ENCODE data around the gene PDXP.

DNA sequence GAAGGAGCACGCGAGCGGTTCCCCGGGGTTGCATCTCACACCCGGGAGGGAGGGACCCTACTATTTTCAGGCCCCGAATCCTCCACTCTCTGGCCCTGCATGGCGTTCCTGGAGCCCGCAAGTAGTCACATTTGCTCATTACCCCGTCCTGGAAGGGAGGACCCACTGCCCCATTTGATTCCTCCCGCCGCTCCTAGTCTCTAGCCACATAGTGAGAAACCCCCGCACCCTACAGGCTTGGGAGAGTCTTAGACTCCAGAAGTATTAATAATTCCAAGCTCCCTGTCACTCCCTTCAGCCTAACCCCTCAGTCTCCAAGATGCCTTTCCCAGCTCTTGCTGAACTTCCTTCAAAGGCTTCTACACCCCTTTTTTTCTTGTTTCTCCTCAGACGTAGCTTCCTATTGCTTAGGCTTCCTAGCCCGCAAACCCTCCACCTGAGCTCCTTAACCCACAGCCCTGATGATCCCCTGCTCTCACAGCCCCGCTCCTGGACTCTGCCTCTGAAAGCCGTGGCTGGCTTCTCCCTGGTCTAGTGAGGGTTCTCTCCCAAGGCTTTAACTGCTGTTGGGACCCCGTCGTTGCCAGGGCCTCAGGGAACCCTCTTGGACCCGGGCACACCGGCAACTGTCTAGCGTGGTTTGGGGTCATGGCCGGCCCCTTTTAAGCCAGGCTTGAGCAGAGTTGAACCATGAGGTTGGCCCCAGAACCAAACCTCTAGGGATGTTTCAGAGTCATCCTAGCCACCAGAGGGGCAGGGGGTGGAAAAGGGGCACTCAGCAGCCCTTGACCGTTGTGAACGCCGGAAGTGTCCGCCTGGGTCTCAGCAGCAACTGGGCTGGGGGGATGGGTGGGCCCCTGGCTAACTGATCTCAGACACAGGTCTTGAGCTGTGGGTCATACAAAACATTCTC, 49.0 kb upstream of the PDXP start:
- no peak for TF ChIP-seq POLR2A (IDR thresholded peaks at IDR 0.05)
- TF ChIP-seq, protein P1, sequence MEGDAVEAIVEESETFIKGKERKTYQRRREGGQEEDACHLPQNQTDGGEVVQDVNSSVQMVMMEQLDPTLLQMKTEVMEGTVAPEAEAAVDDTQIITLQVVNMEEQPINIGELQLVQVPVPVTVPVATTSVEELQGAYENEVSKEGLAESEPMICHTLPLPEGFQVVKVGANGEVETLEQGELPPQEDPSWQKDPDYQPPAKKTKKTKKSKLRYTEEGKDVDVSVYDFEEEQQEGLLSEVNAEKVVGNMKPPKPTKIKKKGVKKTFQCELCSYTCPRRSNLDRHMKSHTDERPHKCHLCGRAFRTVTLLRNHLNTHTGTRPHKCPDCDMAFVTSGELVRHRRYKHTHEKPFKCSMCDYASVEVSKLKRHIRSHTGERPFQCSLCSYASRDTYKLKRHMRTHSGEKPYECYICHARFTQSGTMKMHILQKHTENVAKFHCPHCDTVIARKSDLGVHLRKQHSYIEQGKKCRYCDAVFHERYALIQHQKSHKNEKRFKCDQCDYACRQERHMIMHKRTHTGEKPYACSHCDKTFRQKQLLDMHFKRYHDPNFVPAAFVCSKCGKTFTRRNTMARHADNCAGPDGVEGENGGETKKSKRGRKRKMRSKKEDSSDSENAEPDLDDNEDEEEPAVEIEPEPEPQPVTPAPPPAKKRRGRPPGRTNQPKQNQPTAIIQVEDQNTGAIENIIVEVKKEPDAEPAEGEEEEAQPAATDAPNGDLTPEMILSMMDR (IDR thresholded peaks at IDR 0.05): no peak

Data from esophagus squamous epithelium (tissue), 4 donors.